ENCODE results near the gene EIF1AD. TPM values are rescaled to one million over a fixed set of nuclear protein-coding genes. Genes with fewer than 3 reads are reported as not detected.

Gene EIF1AD, protein sequence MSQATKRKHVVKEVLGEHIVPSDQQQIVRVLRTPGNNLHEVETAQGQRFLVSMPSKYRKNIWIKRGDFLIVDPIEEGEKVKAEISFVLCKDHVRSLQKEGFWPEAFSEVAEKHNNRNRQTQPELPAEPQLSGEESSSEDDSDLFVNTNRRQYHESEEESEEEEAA
- 10 to 100 TPM; 25.5 to 35.3 (median 30.3) TPM for total RNA-seq
- long read RNA-seq, donor 1, partial matches to known transcripts: 3 of 10 reads
- long read RNA-seq, donor 1, other reads (novel, unspliced or antisense): 4 of 10 reads
- long read RNA-seq, donor 2, partial matches to known transcripts: 1 of 9 reads
- long read RNA-seq, donor 2, other reads (novel, unspliced or antisense): 5 of 9 reads

DNA sequence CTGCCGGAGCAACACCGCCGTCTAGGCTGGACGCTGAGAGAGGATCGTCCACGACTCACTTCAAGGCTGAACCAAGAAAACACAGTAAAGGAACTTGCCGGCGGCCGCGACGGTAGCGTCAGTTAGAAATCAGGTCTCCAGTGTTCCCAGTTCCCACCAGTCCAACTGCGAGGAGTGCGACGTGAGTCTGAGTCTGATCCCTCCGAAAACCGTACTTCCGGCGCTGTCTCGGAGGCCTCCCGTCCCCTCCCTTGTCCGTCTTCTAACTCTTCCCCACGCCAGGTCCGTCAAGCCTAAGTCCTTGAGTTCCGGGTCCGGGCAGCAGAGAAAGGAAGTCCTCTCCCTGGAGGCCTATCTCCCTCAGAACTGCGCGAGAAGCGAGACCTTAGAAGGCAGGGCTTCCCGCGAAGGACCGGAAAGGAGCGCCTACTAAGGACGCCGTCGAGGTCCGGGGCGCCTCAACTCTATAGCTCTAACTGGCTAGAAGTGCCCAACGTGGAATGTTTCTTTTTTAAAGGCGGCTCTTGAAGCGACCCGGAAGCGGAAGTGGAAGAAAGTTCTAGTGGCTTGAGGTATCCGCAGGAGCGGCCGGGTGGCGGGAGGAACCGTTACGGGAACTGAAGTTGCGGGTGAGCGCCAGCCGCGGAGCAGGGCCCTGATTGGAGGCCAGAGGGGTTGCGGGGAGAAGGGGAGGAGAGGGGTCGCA is at the start of gene EIF1AD, which contains the start of gene BANF1:
EIF1AD (minus strand) TSS at position 216 of the 706 bp plus-strand sequence. CDS start 1,768 bp downstream, outside the sequence.
BANF1 (plus strand) TSS at position 562 of the 706 bp plus-strand sequence. CDS start 748 bp downstream, outside the sequence.
- intact Hi-C loops (cut with DNase I, micrococcal nuclease): no loop called here
- peak; percentile 96 for ATAC-seq
- peaks cover 19% of the 10 kb centered on the region for H3K4me1 ChIP-seq (ENCODE audit: low read depth)
- DNase-seq: peak; percentile 93 to 95 (median 94)
- TF ChIP-seq, protein P1, sequence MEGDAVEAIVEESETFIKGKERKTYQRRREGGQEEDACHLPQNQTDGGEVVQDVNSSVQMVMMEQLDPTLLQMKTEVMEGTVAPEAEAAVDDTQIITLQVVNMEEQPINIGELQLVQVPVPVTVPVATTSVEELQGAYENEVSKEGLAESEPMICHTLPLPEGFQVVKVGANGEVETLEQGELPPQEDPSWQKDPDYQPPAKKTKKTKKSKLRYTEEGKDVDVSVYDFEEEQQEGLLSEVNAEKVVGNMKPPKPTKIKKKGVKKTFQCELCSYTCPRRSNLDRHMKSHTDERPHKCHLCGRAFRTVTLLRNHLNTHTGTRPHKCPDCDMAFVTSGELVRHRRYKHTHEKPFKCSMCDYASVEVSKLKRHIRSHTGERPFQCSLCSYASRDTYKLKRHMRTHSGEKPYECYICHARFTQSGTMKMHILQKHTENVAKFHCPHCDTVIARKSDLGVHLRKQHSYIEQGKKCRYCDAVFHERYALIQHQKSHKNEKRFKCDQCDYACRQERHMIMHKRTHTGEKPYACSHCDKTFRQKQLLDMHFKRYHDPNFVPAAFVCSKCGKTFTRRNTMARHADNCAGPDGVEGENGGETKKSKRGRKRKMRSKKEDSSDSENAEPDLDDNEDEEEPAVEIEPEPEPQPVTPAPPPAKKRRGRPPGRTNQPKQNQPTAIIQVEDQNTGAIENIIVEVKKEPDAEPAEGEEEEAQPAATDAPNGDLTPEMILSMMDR (IDR thresholded peaks at IDR 0.05): no peak
- H3K4me3 ChIP-seq: peak within 1 kb of the TSS; percentile 70
- H3K36me3 ChIP-seq (ENCODE audit: low read depth): no peaks in the 10 kb centered on the region
- H3K9me3 ChIP-seq: no peaks in the 10 kb centered on the region

DNA sequence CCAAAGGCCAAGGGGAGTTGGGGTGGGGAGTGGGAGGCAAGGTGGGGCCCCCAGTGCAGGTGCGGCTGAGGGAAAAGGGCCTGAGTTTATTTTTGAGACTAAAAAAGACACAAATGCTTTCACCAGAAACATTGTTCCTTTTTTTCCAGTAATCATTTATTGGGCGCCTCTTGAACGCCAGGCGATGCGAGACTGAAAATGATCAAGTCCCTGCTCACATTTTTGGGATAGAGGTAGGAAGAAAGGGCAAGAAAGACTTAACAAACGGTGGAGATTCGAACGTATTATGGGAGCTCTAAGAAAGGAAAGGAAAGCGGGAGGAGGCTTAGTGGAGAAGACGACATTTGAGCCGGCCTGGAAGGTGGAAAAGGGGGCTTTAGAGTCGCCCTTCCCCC is 49.4 kb upstream of the EIF1AD start:
- TF ChIP-seq, protein P1 (IDR thresholded peaks at IDR 0.05): no peak
- Histone ChIP-seq H3K4me3 (no peak overlapping the region), H3K4me1 (ENCODE audit: low read depth) (peaks cover 21% of the 10 kb centered on the region), H3K36me3 (ENCODE audit: low read depth) (peaks cover 8% of the 10 kb centered on the region), H3K9me3 (no peaks in the 10 kb centered on the region)
- no peak for ATAC-seq
- no peak for DNase-seq
- intact Hi-C loops (cut with DNase I, micrococcal nuclease): no loop called here

DNA sequence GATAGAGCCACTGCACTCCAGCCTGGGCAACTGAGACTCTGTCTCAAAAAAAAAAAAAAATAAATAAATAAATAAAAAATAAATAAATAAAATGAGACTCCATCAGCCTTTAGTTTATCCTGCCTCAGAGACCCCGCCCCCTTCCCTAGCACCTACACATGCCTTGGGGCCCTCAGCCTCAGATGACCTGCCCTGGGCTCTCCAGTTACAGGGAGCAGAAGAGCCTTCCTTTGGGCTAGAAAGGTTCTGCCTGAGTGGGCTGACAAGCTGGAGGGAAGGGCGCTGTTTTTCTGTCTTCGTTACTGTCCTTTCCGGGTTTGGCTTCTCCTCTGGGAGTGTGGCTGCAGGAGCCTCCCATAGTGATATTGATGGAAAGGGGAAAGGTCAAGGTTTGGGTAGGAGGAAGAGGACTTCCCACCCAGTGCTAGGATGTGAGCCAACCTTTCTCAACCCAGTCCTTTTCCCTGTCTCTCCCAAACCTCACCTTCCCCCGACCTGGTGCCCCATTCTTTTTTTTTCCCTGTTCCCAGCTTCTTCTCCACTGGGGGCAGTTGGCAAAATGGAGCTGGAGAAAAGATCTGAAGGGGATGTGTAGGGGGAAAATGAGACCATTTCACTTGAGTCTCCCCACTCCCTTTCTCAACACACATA is 48.7 kb upstream of the EIF1AD start:
- intact Hi-C loops (cut with DNase I, micrococcal nuclease): no loop called here
- DNase-seq (no peak), ATAC-seq (no peak)
- H3K4me3 ChIP-seq: no peak overlapping the region
- H3K9me3 ChIP-seq: no peaks in the 10 kb centered on the region
- peaks cover 8% of the 10 kb centered on the region for H3K36me3 ChIP-seq (ENCODE audit: low read depth)
- peaks cover 21% of the 10 kb centered on the region for H3K4me1 ChIP-seq (ENCODE audit: low read depth)
- TF ChIP-seq, protein P1 (IDR thresholded peaks at IDR 0.05): no peak

DNA sequence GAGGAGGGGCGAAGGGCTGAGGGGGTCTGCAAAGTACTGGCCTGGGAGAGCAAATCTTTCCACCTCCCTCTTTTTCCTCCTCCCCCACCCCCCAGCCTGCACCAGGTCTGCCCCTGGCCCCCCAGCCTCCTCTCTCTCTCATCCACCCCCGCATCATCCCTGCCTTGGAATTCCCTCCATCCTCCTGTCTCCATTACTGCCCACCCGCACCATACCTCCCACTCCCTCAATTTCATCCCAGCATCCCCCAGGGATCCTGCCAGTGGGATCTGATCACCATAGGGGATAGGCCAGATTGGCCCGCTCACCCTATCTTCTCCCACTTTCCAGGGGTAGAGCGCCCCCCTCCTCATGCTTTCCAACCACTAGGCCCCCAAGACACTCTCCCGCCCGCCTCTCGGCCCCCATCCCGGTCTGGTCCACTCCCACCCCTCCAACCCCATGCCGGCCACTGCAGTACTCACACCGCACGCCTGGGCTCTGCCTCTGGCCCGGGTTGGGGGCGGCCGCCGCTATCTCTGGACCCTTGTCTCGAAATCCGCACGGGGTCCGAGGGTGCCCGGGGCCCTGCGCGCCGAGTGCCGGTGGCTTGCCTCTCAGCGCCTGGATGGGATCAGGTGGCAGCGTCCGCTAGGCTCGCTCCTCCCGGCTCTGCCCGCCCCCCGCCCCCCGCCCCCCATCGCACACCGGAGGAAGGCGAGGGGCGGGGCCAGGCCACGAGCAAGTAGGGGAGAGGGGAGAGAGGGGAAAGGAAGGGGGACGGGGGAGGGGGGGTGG is 46.8 kb upstream of the EIF1AD start, which contains the start of gene GAL3ST3:
GAL3ST3 (minus strand) TSS at position 615 of the 777 bp plus-strand sequence. CDS start 3,746 bp downstream, outside the sequence.
- Histone ChIP-seq H3K4me1 (ENCODE audit: low read depth) (peaks cover 21% of the 10 kb centered on the region), H3K36me3 (ENCODE audit: low read depth) (no peaks in the 10 kb centered on the region), H3K9me3 (no peaks in the 10 kb centered on the region), H3K4me3 (no peak within 1 kb of the TSS)
- ATAC-seq (no peak), DNase-seq (no peak)
- TF ChIP-seq, protein P1 (IDR thresholded peaks at IDR 0.05): no peak
- intact Hi-C loops (cut with DNase I, micrococcal nuclease): no loop called here

Data from mucosa of descending colon (tissue), 3 donors.